ENCODE results near the gene TXNRD2. TPM values are rescaled to one million over a fixed set of nuclear protein-coding genes. Genes with fewer than 3 reads are reported as not detected.

TXNRD2 gene
- total and polyA plus RNA-seq, 2 experiments from 2014 or later, result 11.2 to 12.4 TPM

GRCh38 chr22:19887256-19887985, 54.2 kb downstream of the TXNRD2 start:
- no peaks in the 10 kb centered on the region for H3K79me2 ChIP-seq (replicated peaks; ENCODE audit: insufficient read depth)
- H3K36me3 ChIP-seq (ENCODE audit: insufficient read depth), result no peaks in the 10 kb centered on the region
- H3K36me3 Mint-ChIP-seq (ENCODE audit: low read depth), result no peaks in the 10 kb centered on the region
- TF ChIP-seq NANOG (IDR thresholded peaks at IDR 0.05; ENCODE audit: borderline replicate concordance) (no peak), EZH2phosphoT487 (IDR thresholded peaks at IDR 0.05; ENCODE audit: unreplicated experiment) (no peak)
- H3K4me3 Mint-ChIP-seq, result no peak overlapping the region
- no peak overlapping the region for H2AFZ ChIP-seq
- H3K27ac Mint-ChIP-seq, result no peak overlapping the region
- H3F3A ChIP-seq (replicated peaks; ENCODE audit: low read depth), result peaks cover 6% of the 10 kb centered on the region; the same call in 1 of the 2 replicates
- no peaks in the 10 kb centered on the region for H4K20me1 ChIP-seq (replicated peaks; ENCODE audit: insufficient read depth)
- no peak overlapping the region for H3K4me2 ChIP-seq
- H3K27me3 Mint-ChIP-seq (ENCODE audit: insufficient read depth, low read depth, poor library complexity), result peaks cover 24% of the 10 kb centered on the region
- H3K9me3 Mint-ChIP-seq, result no peaks in the 10 kb centered on the region
- no peaks in the 10 kb centered on the region for H3K27me3 ChIP-seq (ENCODE audit: insufficient read depth)
- H3K4me3 ChIP-seq, result no peak overlapping the region
- peaks cover 24% of the 10 kb centered on the region for H3K4me1 Mint-ChIP-seq
- no peak overlapping the region for H3K27ac ChIP-seq (ENCODE audit: low read depth)
- H3K9me2 ChIP-seq (ENCODE audit: insufficient read depth), result no peaks in the 10 kb centered on the region
- no peak for ATAC-seq
- H3K4me1 ChIP-seq (ENCODE audit: insufficient read depth), result peaks cover 16% of the 10 kb centered on the region
- no peak for DNase-seq (ENCODE audit: low spot score)

- no peak overlapping the region for H2AFZ ChIP-seq
- no peak for DNase-seq (ENCODE audit: low spot score)
- no peaks in the 10 kb centered on the region for H3K79me2 ChIP-seq (replicated peaks; ENCODE audit: insufficient read depth)
- Mint-ChIP-seq H3K9me3 (no peaks in the 10 kb centered on the region), H3K36me3 (ENCODE audit: low read depth) (no peaks in the 10 kb centered on the region; the same call in 2 of the 3 replicates), H3K27ac (no peak overlapping the region), H3K4me3 (no peak overlapping the region), H3K4me1 (peaks cover 23% of the 10 kb centered on the region), H3K27me3 (ENCODE audit: insufficient read depth, low read depth, poor library complexity) (peaks cover 21% of the 10 kb centered on the region)
- no peak for ATAC-seq
- H3K27me3 ChIP-seq (ENCODE audit: insufficient read depth), result no peaks in the 10 kb centered on the region
- no peaks in the 10 kb centered on the region for H3K9me2 ChIP-seq (ENCODE audit: insufficient read depth)
- H3F3A ChIP-seq (replicated peaks; ENCODE audit: low read depth), result no peaks in the 10 kb centered on the region; the same call in 1 of the 2 replicates
- H4K20me1 ChIP-seq (replicated peaks; ENCODE audit: insufficient read depth), result no peaks in the 10 kb centered on the region
- H3K4me1 ChIP-seq (ENCODE audit: insufficient read depth), result peaks cover 15% of the 10 kb centered on the region
- no peak overlapping the region for H3K27ac ChIP-seq (ENCODE audit: low read depth)
- H3K36me3 ChIP-seq (ENCODE audit: insufficient read depth), result no peaks in the 10 kb centered on the region
- no peak overlapping the region for H3K4me3 ChIP-seq
- H3K4me2 ChIP-seq, result no peak overlapping the region
- TF ChIP-seq CREB1 (CRISPR knock-in tag; IDR thresholded peaks at IDR 0.05; ENCODE audit: low read depth), result no peak
- TF ChIP-seq STAT1 (IDR thresholded peaks at IDR 0.05; ENCODE audit: unreplicated experiment), result no peak
- TF ChIP-seq ZNF114 (CRISPR knock-in tag; IDR thresholded peaks at IDR 0.05), result no peak
- no peak for TF ChIP-seq POLR2AphosphoS5 (IDR thresholded peaks at IDR 0.05; ENCODE audit: low read depth)
- TF ChIP-seq ETS1 (IDR thresholded peaks at IDR 0.05), result no peak
- TF ChIP-seq REST (IDR thresholded peaks at IDR 0.05; ENCODE audit: unreplicated experiment), result no peak
- TF ChIP-seq EZH2 (IDR thresholded peaks at IDR 0.05; ENCODE audit: low read depth, unreplicated experiment), result no peak
- TF ChIP-seq CTCF (conservative IDR thresholded peaks at IDR 0.05; ENCODE audit: low read depth in 2 of 2), result no peak
These were observed 54.9 kb downstream of the TXNRD2 start for GRCh38 chr22:19886605-19887255.
